Endothelial cell of umbilical vein (primary cell): Measurements from ENCODE around the gene GALNT3. TPM values are rescaled to one million over a fixed set of nuclear protein-coding genes. Genes with fewer than 3 reads are reported as not detected.

Source experiments
- BruUV-seq: library from RNA; stranded (reverse); fragments of 400-500 nt; replicated peaks from 2 replicates; lab custom pipeline; 2021; lab: Mats Ljungman, UMichigan
- CTCF ChIA-PET: fragments of 300-600, 350-600 bp; sonication (Branson Sonifier 250); formaldehyde crosslinking; loops from one replicate; lab custom pipeline; 2021; ENCODE audit warnings: antibody characterized with exemption, inconsistent platforms; lab: Charles Lee
- POLR2A ChIA-PET: fragments of 300-600, 350-600 bp; sonication (Branson Sonifier 250); formaldehyde crosslinking; loops from one replicate; lab custom pipeline; 2021; ENCODE audit warnings: antibody characterized with exemption, inconsistent platforms; lab: Charles Lee
- DNase-seq: peaks from one replicate; pipeline ENCODE4 v3.0.0-alpha.2; 2011; ENCODE audit warnings: low read depth, low spot score
- FAIRE-seq: peaks from 2 replicates; lab custom pipeline; 2011; peaks lifted over from hg19 to GRCh38; lab: Jason Lieb, UNC
- H2AFZ ChIP-seq: 2 replicates; pipeline ENCODE4 v1.6.0; 2012; ENCODE audit warnings: low read depth, low read length, control low read depth, inconsistent platforms
- H3K27ac ChIP-seq: 2 replicates; pipeline ENCODE4 v1.5.1; 2011; ENCODE audit warnings: low read depth, mild to moderate bottlenecking, control low read depth, low read length, moderate library complexity; ENCODE audit not compliant: insufficient read depth
- H3K27me3 ChIP-seq, 2 experiments: 2 replicates each; pipeline versions ENCODE4 v1.6.0 to v1.6.1; 2011; ENCODE audit warnings: low read length in 2 of 2, mixed read lengths in 1 of 2; ENCODE audit not compliant: control insufficient read depth in 2 of 2, insufficient read depth in 2 of 2
- H3K36me3 ChIP-seq, 2 experiments: 2 replicates in 1 of 2; 3 replicates in 1 of 2; pipeline ENCODE4 v1.5.1; 2011; ENCODE audit warnings: low read length in 2 of 2, mild to moderate bottlenecking in 1 of 2, moderate library complexity in 1 of 2; ENCODE audit not compliant: control insufficient read depth in 2 of 2, insufficient read depth in 2 of 2; ENCODE audit errors: extremely low read depth in 1 of 2
- H3K4me1 ChIP-seq: 3 replicates; pipeline ENCODE4 v1.5.1; 2011; ENCODE audit warnings: mild to moderate bottlenecking, low read length; ENCODE audit not compliant: control insufficient read depth, insufficient read depth; ENCODE audit errors: extremely low read depth
- H3K4me2 ChIP-seq: 2 replicates; pipeline ENCODE4 v1.6.1; 2011; ENCODE audit warnings: low read length, control low read depth, mixed read lengths; ENCODE audit not compliant: insufficient read depth
- H3K4me3 ChIP-seq, 3 experiments: fragments of 200-600 bp in 1 of 3; sonication (generic), shearing (Covaris generic) in 1 of 3; replicated peaks in 1 of 3; 2 replicates each; pipeline ENCODE4 v1.5.1; 2011 to 2016; ENCODE audit warnings: control low read depth in 3 of 3, low read length in 3 of 3, mild to moderate bottlenecking in 2 of 3, inconsistent platforms in 1 of 3, low read depth in 1 of 3, moderate library complexity in 1 of 3; ENCODE audit not compliant: insufficient read depth in 1 of 3
- H3K79me2 ChIP-seq: 2 replicates; pipeline ENCODE4 v1.6.0; 2012; ENCODE audit warnings: low read length, inconsistent platforms; ENCODE audit not compliant: control insufficient read depth, insufficient read depth
- H3K9ac ChIP-seq: replicated peaks from 2 replicates; pipeline ENCODE3; 2011; ENCODE audit warnings: low read length, control low read depth; ENCODE audit not compliant: insufficient read depth; ENCODE audit errors: extremely low read depth
- H3K9me1 ChIP-seq: replicated peaks from 3 replicates; pipeline ENCODE4 v1.6.0; 2011; ENCODE audit warnings: mild to moderate bottlenecking, low read length; ENCODE audit not compliant: control insufficient read depth, insufficient read depth; ENCODE audit errors: extremely low read depth
- H3K9me3 ChIP-seq: replicated peaks from 2 replicates; pipeline ENCODE4 v1.5.1; 2012; ENCODE audit warnings: low read length, inconsistent platforms; ENCODE audit not compliant: control insufficient read depth, insufficient read depth
- H4K20me1 ChIP-seq: replicated peaks from 2 replicates; pipeline ENCODE3; 2011; ENCODE audit warnings: mild to moderate bottlenecking, low read length; ENCODE audit not compliant: control insufficient read depth, insufficient read depth; ENCODE audit errors: extremely low read depth
- CTCF ChIP-seq, 2 donors: IDR thresholded peaks; 1 replicate in 1 of 2; 2 replicates in 1 of 2; pipeline ENCODE4 v1.5.1; 2011; ENCODE audit warnings: low read length in 2 of 2, mild to moderate bottlenecking in 2 of 2, moderate library complexity in 2 of 2, control low read depth in 1 of 2, inconsistent platforms in 1 of 2, low read depth in 1 of 2; ENCODE audit not compliant: insufficient read depth in 1 of 2; ENCODE audit errors: extremely low read depth in 1 of 2
- EZH2 ChIP-seq: IDR thresholded peaks from 2 replicates; pipeline ENCODE4 v1.6.1; 2012; ENCODE audit warnings: borderline replicate concordance, low read depth, mild to moderate bottlenecking, moderate library complexity, low read length, inconsistent platforms; ENCODE audit not compliant: severe bottlenecking
- FOS ChIP-seq: IDR thresholded peaks from 2 replicates; pipeline ENCODE4 v1.6.1; 2011; ENCODE audit warnings: mild to moderate bottlenecking, low read length, moderate library complexity, borderline replicate concordance; ENCODE audit not compliant: insufficient read depth
- GATA2 ChIP-seq: IDR thresholded peaks from 2 replicates; pipeline ENCODE4 v1.7.0; 2011; ENCODE audit warnings: low read depth, mild to moderate bottlenecking, moderate library complexity, mixed read lengths, low read length; ENCODE audit not compliant: insufficient read length, insufficient read depth
- JUN ChIP-seq: IDR thresholded peaks from 2 replicates; pipeline ENCODE4 v1.6.1; 2011; ENCODE audit warnings: borderline replicate concordance, low read depth; ENCODE audit not compliant: insufficient read length, insufficient read depth
- MAX ChIP-seq: IDR thresholded peaks from 2 replicates; pipeline ENCODE4 v1.6.1; 2011; ENCODE audit not compliant: insufficient read depth, insufficient read length
- MYC ChIP-seq: IDR thresholded peaks from one replicate; pipeline ENCODE4 v1.6.1; 2011; ENCODE audit warnings: mild to moderate bottlenecking, low read depth, low read length
- POLR2A ChIP-seq: IDR thresholded peaks from 2 replicates; pipeline ENCODE4 v1.6.1; 2012; ENCODE audit warnings: low read depth, mild to moderate bottlenecking, control low read depth, low read length
- POLR2AphosphoS5 ChIP-seq: IDR thresholded peaks from 2 replicates; pipeline ENCODE4 v1.6.1; 2012; ENCODE audit warnings: low read depth, mild to moderate bottlenecking, control low read depth, low read length, moderate library complexity; ENCODE audit not compliant: insufficient read depth
- dilution Hi-C: fragments of 300-500 bp; cut with MboI; formaldehyde crosslinking; loops from one replicate; pipeline ENCODE4 v1.15.0; 2019; ENCODE audit warnings: low sequenced_read_pairs; ENCODE audit not compliant: extremely low pct_ligation_motif_present
- intact Hi-C: fragments of 100-400 bp; cut with micrococcal nuclease; formaldehyde crosslinking; loops from one replicate; pipeline ENCODE4 v1.10.0; 2022
- polyA plus RNA-seq, 4 experiments: library from polyadenylated mRNA; depleted of rRNA in 3 of 4; stranded (reverse) in 3 of 4; unstranded in 1 of 4; fragments of >200 nt; gene quantifications; 2 replicates each; pipeline versions ENCODE4 v1.2.1 to v1.2.3, GENCODE V29; 2011 to 2012; ENCODE audit warnings: missing spikeins in 1 of 4
- total RNA-seq: library from RNA; stranded (reverse); gene quantifications from 2 replicates; pipeline ENCODE4 v1.2.3, GENCODE V29; 2021

GALNT3 gene
- total and polyA plus RNA-seq, 2 donors (not counting 3 experiments of a cell fraction or from before 2014, with no cell fraction given): 0.07 to 0.82 TPM

- no peak overlapping the region for H3K9ac ChIP-seq
- no TSS peak for BruUV-seq
- dilution Hi-C loops (no loop called here), intact Hi-C loops (no loop called here)
- no peaks in the 10 kb centered on the region for H3K9me3 ChIP-seq
- ChIA-PET CTCF (interaction anchor here (1.0 to 2.3 kb wide), 4 partner anchors 10 to 427 kb away, joined by 3 to 8 read pairs (median 6); partner anchors contain the start of gene SCN1A), POLR2A (no interaction called here)
- no peaks in the 10 kb centered on the region for H4K20me1 ChIP-seq
- H3K9me1 ChIP-seq: no peaks in the 10 kb centered on the region
- H3K27me3 ChIP-seq: peaks cover 6% of the 10 kb centered on the region in 2 experiments
- no peak overlapping the region for H2AFZ ChIP-seq
- no peak overlapping the region for H3K4me2 ChIP-seq
- no peaks in the 10 kb centered on the region for H3K79me2 ChIP-seq
- H3K4me1 ChIP-seq: no peaks in the 10 kb centered on the region
- no peak overlapping the region for H3K27ac ChIP-seq
- H3K36me3 ChIP-seq: no peaks in the 10 kb centered on the region
- no peak overlapping the region for H3K4me3 ChIP-seq
- TF ChIP-seq POLR2A (no peak), JUN (no peak), GATA2 (no peak), POLR2AphosphoS5 (no peak), MYC (no peak), FOS (no peak), CTCF (IDR thresholded peaks at IDR 0.05; ENCODE audit: extremely low read depth in 1 of 2, insufficient read depth in 1 of 2, low read depth in 1 of 2, low read length in 2 of 2) (no peak), MAX (no peak), EZH2 (no peak)
- no peak for FAIRE-seq
- DNase-seq: no peak
These were observed 93.5 kb downstream of the GALNT3 start for GRCh38 chr2:165700531-165700930.
